ENCODE data around the gene ZNF398. TPM values are rescaled to one million over a fixed set of nuclear protein-coding genes. Genes with fewer than 3 reads are reported as not detected.

ZNF398 gene
- total and polyA plus RNA-seq, 10 of the 15 experiments (the other 5 are each of a cell fraction or from before 2014, with no cell fraction given): 2.3 to 15.3 (median 10.0) TPM

- TF ChIP-seq IRF4 (IDR thresholded peaks at IDR 0.05; ENCODE audit: low read depth, low read length) (no peak), TBL1XR1 (IDR thresholded peaks at IDR 0.05; ENCODE audit: low read depth, low read length) (no peak), SMARCA5 (IDR thresholded peaks at IDR 0.05) (no peak), NRF1 (conservative IDR thresholded peaks at IDR 0.05; ENCODE audit: low read depth, low read length) (no peak), NFYA (IDR thresholded peaks at IDR 0.05; ENCODE audit: borderline replicate concordance, low read depth, low read length) (no peak), YBX1 (IDR thresholded peaks at IDR 0.05) (no peak), CHD1 (IDR thresholded peaks at IDR 0.05; ENCODE audit: low read depth, low read length) (no peak), CBFB (IDR thresholded peaks at IDR 0.05; ENCODE audit: low read depth) (no peak), NKRF (conservative IDR thresholded peaks at IDR 0.05) (no peak), TCF7 (IDR thresholded peaks at IDR 0.05; ENCODE audit: borderline replicate concordance) (no peak)
- TF ChIP-seq, protein P1, sequence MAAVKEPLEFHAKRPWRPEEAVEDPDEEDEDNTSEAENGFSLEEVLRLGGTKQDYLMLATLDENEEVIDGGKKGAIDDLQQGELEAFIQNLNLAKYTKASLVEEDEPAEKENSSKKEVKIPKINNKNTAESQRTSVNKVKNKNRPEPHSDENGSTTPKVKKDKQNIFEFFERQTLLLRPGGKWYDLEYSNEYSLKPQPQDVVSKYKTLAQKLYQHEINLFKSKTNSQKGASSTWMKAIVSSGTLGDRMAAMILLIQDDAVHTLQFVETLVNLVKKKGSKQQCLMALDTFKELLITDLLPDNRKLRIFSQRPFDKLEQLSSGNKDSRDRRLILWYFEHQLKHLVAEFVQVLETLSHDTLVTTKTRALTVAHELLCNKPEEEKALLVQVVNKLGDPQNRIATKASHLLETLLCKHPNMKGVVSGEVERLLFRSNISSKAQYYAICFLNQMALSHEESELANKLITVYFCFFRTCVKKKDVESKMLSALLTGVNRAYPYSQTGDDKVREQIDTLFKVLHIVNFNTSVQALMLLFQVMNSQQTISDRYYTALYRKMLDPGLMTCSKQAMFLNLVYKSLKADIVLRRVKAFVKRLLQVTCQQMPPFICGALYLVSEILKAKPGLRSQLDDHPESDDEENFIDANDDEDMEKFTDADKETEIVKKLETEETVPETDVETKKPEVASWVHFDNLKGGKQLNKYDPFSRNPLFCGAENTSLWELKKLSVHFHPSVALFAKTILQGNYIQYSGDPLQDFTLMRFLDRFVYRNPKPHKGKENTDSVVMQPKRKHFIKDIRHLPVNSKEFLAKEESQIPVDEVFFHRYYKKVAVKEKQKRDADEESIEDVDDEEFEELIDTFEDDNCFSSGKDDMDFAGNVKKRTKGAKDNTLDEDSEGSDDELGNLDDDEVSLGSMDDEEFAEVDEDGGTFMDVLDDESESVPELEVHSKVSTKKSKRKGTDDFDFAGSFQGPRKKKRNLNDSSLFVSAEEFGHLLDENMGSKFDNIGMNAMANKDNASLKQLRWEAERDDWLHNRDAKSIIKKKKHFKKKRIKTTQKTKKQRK (IDR thresholded peaks at IDR 0.05; ENCODE audit: low read depth, low read length): no peak
Observed at GRCh38 chr7:149188637-149189259, 41.5 kb downstream of the ZNF398 start (continued).
